ENCODE data around the gene CLDN15.
A peak's percentile ranks its signal among the peaks of the same experiment; 100 is the strongest.

Gene CLDN15

GRCh38 chr7:101243646-101244374, 6.2 kb upstream of the CLDN15 start:
- no peak for DNase-seq

DNA sequence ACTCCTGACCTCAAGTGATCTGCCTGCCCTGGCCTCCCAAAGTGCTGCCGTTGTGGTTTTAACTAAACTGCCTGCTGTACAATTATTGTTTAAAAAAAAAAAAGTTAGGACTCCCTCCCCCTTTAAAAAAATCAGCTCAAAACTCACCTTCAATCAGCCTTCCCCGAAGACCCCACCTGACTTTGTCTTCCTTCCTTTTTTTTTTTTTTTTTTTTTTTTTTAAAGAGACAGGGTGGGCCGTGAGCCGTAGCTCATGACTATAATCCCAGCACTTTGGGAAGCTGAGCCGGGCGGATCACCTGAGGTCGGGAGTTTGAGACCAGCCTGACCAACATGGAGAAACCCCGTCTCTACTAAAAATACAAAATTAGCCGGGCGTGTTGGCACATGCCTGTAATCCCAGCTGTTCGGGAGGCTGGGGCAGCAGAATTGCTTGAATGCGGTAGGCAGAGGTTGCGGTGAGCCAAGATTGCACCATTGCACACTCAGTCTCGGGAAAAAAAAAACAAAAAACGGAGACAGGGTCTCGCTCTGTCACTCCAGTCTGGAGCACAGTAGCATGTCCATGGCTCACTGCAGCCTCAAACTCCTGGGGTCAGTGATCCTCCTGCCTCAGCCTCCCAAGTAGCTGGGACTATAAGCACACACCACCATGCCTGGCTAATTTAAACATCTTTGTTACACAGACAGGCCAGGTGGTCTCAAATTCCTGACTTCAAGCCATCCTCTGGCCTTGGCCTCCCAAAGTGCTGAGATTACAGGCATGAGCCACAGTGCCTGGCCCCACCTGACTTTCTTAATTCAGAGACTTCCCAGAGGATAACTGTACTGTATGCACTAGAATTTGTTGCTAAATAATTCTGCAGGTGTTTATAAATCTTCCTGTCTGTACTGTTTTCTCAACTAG, 4.1 kb upstream of the CLDN15 start:
- DNase-seq = no peak

DNA sequence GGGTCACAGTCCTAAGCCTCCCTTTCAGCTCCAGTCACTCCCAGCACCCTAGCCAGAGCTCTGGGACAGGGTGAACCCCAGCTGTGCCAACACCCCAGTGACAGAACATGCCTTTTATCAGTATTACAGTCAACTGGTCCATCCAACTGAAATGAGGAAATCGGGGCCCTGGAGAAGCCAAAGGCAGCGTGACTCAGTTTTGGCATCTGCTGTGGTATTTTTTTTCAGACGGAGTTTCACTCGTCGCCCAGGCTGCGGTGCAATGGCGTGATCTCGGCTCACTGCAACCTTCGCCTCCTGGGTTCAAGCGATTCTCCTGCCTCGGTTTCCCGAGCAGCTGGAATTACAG, 3.4 kb upstream of the CLDN15 start:
- no peak for DNase-seq

DNA sequence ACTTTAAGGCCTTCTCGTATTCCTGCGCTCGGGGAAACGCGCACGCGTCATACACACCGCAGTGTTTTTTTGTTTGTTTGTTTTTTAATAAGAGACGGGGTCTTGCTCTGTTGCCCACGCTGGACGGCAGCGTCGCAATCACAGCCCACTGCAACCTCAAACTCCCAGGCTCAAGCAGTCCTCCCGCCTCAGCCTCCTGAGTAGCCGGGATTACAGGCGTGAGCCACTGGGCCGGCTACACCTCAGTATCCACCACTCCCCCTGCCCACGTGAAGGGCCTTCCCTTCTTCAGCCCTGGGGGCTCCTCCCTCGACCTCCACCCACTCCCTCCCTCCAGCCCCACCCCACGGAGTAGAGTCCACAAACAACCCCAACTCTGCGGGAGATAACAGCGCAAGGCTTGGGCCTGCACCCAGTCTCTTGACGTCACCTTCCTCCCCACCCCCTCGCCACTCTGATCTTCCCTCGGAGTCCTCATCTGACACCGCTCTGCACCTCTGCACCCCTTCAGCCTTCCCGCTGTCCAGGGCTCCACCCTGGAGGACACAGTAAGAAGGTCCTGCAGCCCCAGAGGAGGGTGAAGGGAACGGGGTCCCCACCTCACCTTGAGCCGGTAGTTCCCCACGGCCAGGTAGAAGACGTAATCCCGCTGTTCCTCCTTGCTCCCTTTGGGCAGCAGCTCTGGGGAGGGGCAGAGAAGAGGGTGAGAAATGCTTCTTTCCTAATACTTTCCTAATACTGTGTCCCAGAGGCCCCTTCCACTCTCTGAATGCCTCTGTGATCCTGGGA, 2.8 kb upstream of the CLDN15 start:
- no peak for DNase-seq

GRCh38 chr7:101239951-101240220, 2.3 kb upstream of the CLDN15 start:
- DNase-seq = no peak

GRCh38 chr7:101239191-101239950, 1.8 kb upstream of the CLDN15 start:
- no peak for DNase-seq

- no peak for DNase-seq
Measured at GRCh38 chr7:101238226-101239182, 902 bp upstream of the CLDN15 start.

- DNase-seq = no peak
Measured at GRCh38 chr7:101236292-101236835, 1.2 kb downstream of the CLDN15 start.

- no peak for DNase-seq
Measured at GRCh38 chr7:101235522-101235921, 2.1 kb downstream of the CLDN15 start.

DNA sequence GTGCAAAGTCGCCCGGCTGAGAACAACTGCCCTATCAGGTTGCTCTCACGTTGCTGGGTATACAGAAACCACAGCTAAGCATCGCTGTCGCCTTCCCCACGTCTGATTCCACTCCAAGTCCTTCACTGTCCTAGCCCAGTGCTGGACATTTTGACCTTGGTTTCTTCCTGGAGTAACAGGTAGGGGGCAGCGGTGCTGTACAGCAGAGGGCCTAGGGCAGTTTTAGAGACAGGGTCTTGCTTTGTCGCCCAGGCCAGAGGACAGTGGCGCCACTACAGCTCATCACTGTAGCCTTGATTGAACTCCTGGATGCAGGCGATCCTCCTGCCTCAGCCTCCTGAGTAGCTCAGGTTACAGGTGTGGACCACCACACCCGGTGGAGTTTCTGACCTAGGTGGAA, 2.6 kb downstream of the CLDN15 start:
- no peak for DNase-seq

DNA sequence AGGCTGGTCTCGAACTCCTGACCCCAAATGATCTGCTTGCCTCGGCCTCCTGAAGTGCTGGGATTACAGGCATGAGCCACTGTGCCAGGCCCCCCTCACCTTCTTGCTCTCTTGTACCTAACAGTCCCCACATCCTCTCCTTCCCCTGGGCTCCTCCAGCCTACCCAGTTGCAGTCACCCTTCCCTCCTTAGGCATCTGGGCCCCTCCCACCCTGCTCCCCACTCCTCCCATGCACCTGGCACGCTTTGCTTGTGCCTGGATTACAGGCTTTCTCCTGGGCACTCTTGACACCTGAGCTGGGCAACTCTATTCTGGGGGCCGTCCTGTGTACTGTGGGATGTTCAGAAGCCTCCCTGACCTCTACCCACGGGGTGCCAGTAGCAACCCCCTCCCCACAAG, 3.0 kb downstream of the CLDN15 start:
- no peak for DNase-seq

GRCh38 chr7:101233907-101234547, 3.6 kb downstream of the CLDN15 start:
- no peak for DNase-seq

GRCh38 chr7:101232141-101232850, 5.3 kb downstream of the CLDN15 start:
- peak; percentile 70 for DNase-seq

DNA sequence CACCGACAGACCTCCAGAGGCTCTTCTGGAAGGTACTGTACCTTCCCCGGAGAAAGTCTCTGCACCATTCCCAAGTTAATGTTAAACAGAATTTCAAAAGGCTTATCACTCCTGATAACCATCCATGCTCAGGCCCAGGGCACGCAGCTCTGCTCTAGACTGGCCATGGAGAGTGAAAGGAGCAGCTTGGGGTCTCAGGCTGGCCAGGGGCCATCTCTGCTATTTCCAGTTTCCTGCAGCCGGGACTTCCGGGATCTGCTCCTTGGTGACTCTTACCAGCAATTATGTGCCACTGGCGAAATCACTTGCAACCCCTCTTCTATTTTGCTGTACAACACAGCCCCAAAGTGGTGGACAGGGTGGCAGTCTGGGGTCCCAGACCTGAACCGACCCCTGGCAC, 6.0 kb downstream of the CLDN15 start:
- DNase-seq = no peak

DNA sequence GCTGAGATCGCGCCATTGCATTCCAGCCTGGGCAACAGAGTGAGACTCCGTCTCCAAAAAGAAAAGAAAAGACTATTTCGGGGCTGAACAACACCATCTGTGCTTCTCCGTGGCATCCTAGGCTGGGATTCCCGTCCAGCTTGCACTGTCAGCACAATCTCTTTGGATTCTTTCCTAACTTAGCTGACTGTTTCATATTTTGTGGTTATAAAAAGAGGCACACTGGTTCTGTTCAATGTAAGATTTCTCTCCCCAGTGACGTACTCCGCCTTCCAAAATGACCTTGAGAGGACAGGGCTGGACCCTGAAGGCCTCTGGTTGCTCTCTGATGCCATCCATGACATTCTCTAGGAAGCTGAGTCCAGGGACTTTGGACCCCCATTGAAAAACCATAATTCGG, 10.9 kb downstream of the CLDN15 start:
- DNase-seq = no peak

DNA sequence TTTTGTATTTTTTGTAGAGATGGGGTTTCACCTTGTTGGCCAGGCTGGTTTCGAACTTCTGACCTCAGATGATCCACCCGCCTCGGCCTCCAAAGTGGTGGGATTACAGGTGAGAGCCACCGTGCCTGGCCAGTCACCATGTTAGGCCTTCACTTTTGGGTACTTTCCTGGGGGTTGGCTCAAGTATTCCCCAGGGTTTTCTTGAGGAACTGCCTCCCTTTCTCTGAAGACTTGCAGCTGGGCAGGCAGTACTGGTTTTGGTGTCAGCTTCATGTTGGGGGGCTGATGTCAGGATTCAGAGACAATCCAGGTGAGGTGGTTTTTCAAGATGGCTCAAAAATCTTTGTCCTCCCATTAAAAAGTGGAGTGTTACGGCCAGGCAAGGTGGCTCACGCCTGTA, 12.0 kb downstream of the CLDN15 start:
- no peak for DNase-seq

GRCh38 chr7:101223528-101223927, 14.1 kb downstream of the CLDN15 start:
- no peak for DNase-seq

GRCh38 chr7:101222275-101222830, 15.2 kb downstream of the CLDN15 start:
- no peak for DNase-seq

- DNase-seq = no peak
Measured at GRCh38 chr7:101220295-101220694, 17.3 kb downstream of the CLDN15 start.

Measured in NCI-H510A (cell line).